Esophagus muscularis mucosa (tissue), 4 donors: ENCODE results near the gene RBM46. TPM values are rescaled to one million over a fixed set of nuclear protein-coding genes. Genes with fewer than 3 reads are reported as not detected.

ENCODE experiments used
- DNase-seq: peaks from one replicate; pipeline ENCODE4 v3.0.0-alpha.2; 2017; ENCODE audit errors: extremely low spot score
- H3K27ac ChIP-seq, 4 donors: fragments of 200-600 bp; sonication (generic); replicated peaks in 1 of 4; 1 replicate in 3 of 4; 2 replicates in 1 of 4; pipeline ENCODE4 v1.5.1; 2016 to 2019; ENCODE audit warnings: mild to moderate bottlenecking in 1 of 4
- H3K27me3 ChIP-seq, 4 donors: fragments of 200-600 bp; sonication (generic); one replicate each; pipeline versions ENCODE4 v1.5.1 to v1.6.0; 2016 to 2019
- H3K36me3 ChIP-seq, 4 donors: fragments of 200-600 bp; sonication (generic); one replicate each; pipeline ENCODE4 v1.5.1; 2016 to 2019
- H3K4me1 ChIP-seq, 4 donors: fragments of 200-600 bp; sonication (generic); one replicate each; pipeline ENCODE4 v1.5.1; 2016 to 2019
- H3K4me3 ChIP-seq, 4 donors: fragments of 200-600 bp; sonication (generic); 1 replicate in 2 of 4; 2 replicates in 2 of 4; pipeline ENCODE4 v1.5.1; 2016 to 2019; ENCODE audit warnings: mild to moderate bottlenecking in 4 of 4, moderate library complexity in 1 of 4
- H3K9me3 ChIP-seq, 4 donors: fragments of 200-600 bp; sonication (generic); 1 replicate in 3 of 4; 2 replicates in 1 of 4; pipeline ENCODE4 v1.5.1; 2016 to 2019
- CTCF ChIP-seq, 3 experiments: fragments of 200-600 bp in 2 of 3; fragments of 450-650 bp in 1 of 3; sonication (generic) in 2 of 3; IDR thresholded peaks; one replicate each; pipeline ENCODE4 v1.5.1; 2017 to 2019; ENCODE audit warnings: antibody characterized with exemption in 3 of 3, mild to moderate bottlenecking in 2 of 3, moderate library complexity in 1 of 3
- EP300 ChIP-seq: sonication (generic); formaldehyde crosslinking; IDR thresholded peaks from one replicate; pipeline ENCODE4 v1.6.1; 2017; ENCODE audit warnings: antibody characterized with exemption
- POLR2A ChIP-seq: fragments of 450-650 bp; IDR thresholded peaks from one replicate; pipeline ENCODE4 v1.6.1; 2017; ENCODE audit warnings: antibody characterized with exemption, moderate library complexity, mild to moderate bottlenecking, low read depth
- POLR2AphosphoS5 ChIP-seq, 2 donors: sonication (generic); formaldehyde crosslinking; IDR thresholded peaks; one replicate each; pipeline ENCODE4 v1.6.1; 2017; ENCODE audit warnings: antibody characterized with exemption in 2 of 2
- WGBS: methylation state at CpG from one replicate; pipeline ENCODE4 v1.1.5; 2018; 5-methylcytosine and 5-hydroxymethylcytosine counted together
- intact Hi-C: fragments of 100-400 bp; cut with DNase I; formaldehyde crosslinking; loops from one replicate; pipeline ENCODE4 v1.15.1; 2023
- total RNA-seq, 4 donors: library from RNA; depleted of rRNA; stranded (reverse); fragments of >200 nt; gene quantifications; one replicate each; pipeline versions ENCODE4 v1.1.0 to v1.2.1, GENCODE V29; 2016

The RBM46 gene
- total RNA-seq, 4 donors from 2014 or later: 0.13 TPM; not detected in 3

- TF ChIP-seq POLR2AphosphoS5 (IDR thresholded peaks at IDR 0.05) (no peak), POLR2A (no peak), EP300 (no peak), CTCF (IDR thresholded peaks at IDR 0.05) (no peak)
- no peaks in the 10 kb centered on the region for H3K9me3 ChIP-seq
- H3K27me3 ChIP-seq: peaks cover 0 to 3% (median 0%) of the 10 kb centered on the region in 4 donors
- H3K4me3 ChIP-seq: no peak overlapping the region
- intact Hi-C loops: no loop called here
- 92% methylated on average over 2 of the region's 2 CpGs for WGBS
- no peak overlapping the region for H3K27ac ChIP-seq
- no peak for DNase-seq
- H3K36me3 ChIP-seq: no peaks in the 10 kb centered on the region
- no peaks in the 10 kb centered on the region for H3K4me1 ChIP-seq
Observed at GRCh38 chr4:154760895-154761294, 20.2 kb upstream of the RBM46 start.

GRCh38 chr4:154778264-154778663, 2.8 kb upstream of the RBM46 start:
- 67% methylated on average over 1 of the region's 1 CpG for WGBS

GRCh38 chr4:154779362-154779947, 1.6 kb upstream of the RBM46 start:
- Histone ChIP-seq H3K4me3 (no peak overlapping the region), H3K9me3 (no peaks in the 10 kb centered on the region), H3K27ac (no peak overlapping the region), H3K27me3 (peaks cover 0 to 14% (median 3%) of the 10 kb centered on the region in 4 donors), H3K36me3 (no peaks in the 10 kb centered on the region), H3K4me1 (no peaks in the 10 kb centered on the region)
- 46% methylated on average over 3 of the region's 3 CpGs for WGBS
- TF ChIP-seq POLR2AphosphoS5 (IDR thresholded peaks at IDR 0.05) (no peak), CTCF (IDR thresholded peaks at IDR 0.05) (peak; percentile 33 to 61 (median 46))
- no peak for DNase-seq
- intact Hi-C loops: loop anchor here (5.0 kb wide), 1 partner anchor 227 kb away; the partner anchor contains the start of gene PLRG1

More at GRCh38 chr4:154778264-154778663, 2.8 kb upstream of the RBM46 start:
- no peak overlapping the region for H3K4me3 ChIP-seq
- H3K4me1 ChIP-seq: no peaks in the 10 kb centered on the region
- TF ChIP-seq POLR2AphosphoS5 (IDR thresholded peaks at IDR 0.05): no peak
- TF ChIP-seq CTCF (IDR thresholded peaks at IDR 0.05): no peak
- TF ChIP-seq EP300: no peak
- no peak for TF ChIP-seq POLR2A
- intact Hi-C loops: loop anchor here (5.0 kb wide), 1 partner anchor 226 kb away; the partner anchor contains the start of gene PLRG1
- no peaks in the 10 kb centered on the region for H3K9me3 ChIP-seq
- H3K27me3 ChIP-seq: peaks cover 0 to 14% (median 3%) of the 10 kb centered on the region in 4 donors
- no peaks in the 10 kb centered on the region for H3K36me3 ChIP-seq
- H3K27ac ChIP-seq: no peak overlapping the region
- DNase-seq: no peak

GRCh38 chr4:154781983-154782293, 866 bp downstream of the RBM46 start:
- 83% methylated on average over 12 of the region's 18 CpGs for WGBS

GRCh38 chr4:154807042-154807630, 26.1 kb downstream of the RBM46 start:
- 20% methylated on average over 3 of the region's 3 CpGs for WGBS

More at GRCh38 chr4:154781983-154782293, 866 bp downstream of the RBM46 start:
- DNase-seq: no peak
- H3K4me1 ChIP-seq: no peaks in the 10 kb centered on the region
- no peak overlapping the region for H3K4me3 ChIP-seq
- no peaks in the 10 kb centered on the region for H3K9me3 ChIP-seq
- intact Hi-C loops: no loop called here
- no peak for TF ChIP-seq EP300
- no peaks in the 10 kb centered on the region for H3K36me3 ChIP-seq
- no peak overlapping the region for H3K27ac ChIP-seq
- H3K27me3 ChIP-seq: peaks cover 0 to 14% (median 3%) of the 10 kb centered on the region in 4 donors

More at GRCh38 chr4:154807042-154807630, 26.1 kb downstream of the RBM46 start:
- TF ChIP-seq CTCF (IDR thresholded peaks at IDR 0.05) (peak; percentile 21 to 52 (median 39)), POLR2AphosphoS5 (IDR thresholded peaks at IDR 0.05) (no peak), EP300 (no peak)
- H3K9me3 ChIP-seq: no peaks in the 10 kb centered on the region
- no peaks in the 10 kb centered on the region for H3K27me3 ChIP-seq
- no peaks in the 10 kb centered on the region for H3K4me1 ChIP-seq
- H3K36me3 ChIP-seq: no peaks in the 10 kb centered on the region
- H3K4me3 ChIP-seq: no peak overlapping the region
- intact Hi-C loops: no loop called here
- no peak for DNase-seq
- H3K27ac ChIP-seq: no peak overlapping the region
